ENCODE measurements around the gene NUP98. TPM values are rescaled to one million over a fixed set of nuclear protein-coding genes. Genes with fewer than 3 reads are reported as not detected.

NUP98 gene
- total and polyA plus RNA-seq, 8 donors: 12.2 to 38.0 (median 26.1) TPM

GRCh38 chr11:3810951-3811350, 13.6 kb upstream of the NUP98 start:
- H3K4me3 ChIP-seq: no peak overlapping the region
- ATAC-seq (no peak), FAIRE-seq (no peak), DNase-seq (no peak)
- intact Hi-C loops (cut with DNase I): no loop called here
- 93 to 98% methylated on average over 4 of the region's 4 CpGs for WGBS, 2 donors
- H3K27me3 ChIP-seq: no peaks in the 10 kb centered on the region
- H3K4me1 ChIP-seq: no peaks in the 10 kb centered on the region
- H3K27ac ChIP-seq: no peak overlapping the region
- H3K9me3 ChIP-seq: no peaks in the 10 kb centered on the region
- no peaks in the 10 kb centered on the region for H3K36me3 ChIP-seq
- TF ChIP-seq CTCF (IDR thresholded peaks at IDR 0.05): no peak

GRCh38 chr11:3810446-3810845, 13.1 kb upstream of the NUP98 start:
- WGBS, 2 donors: 83 to 96% methylated on average over 3 of the region's 3 CpGs
- H3K4me3 ChIP-seq: no peak overlapping the region
- DNase-seq: no peak
- H3K27me3 ChIP-seq: no peaks in the 10 kb centered on the region
- TF ChIP-seq CTCF (IDR thresholded peaks at IDR 0.05): no peak
- no peaks in the 10 kb centered on the region for H3K9me3 ChIP-seq
- no peak for ATAC-seq
- H3K27ac ChIP-seq: no peak overlapping the region
- no peak for FAIRE-seq
- no peaks in the 10 kb centered on the region for H3K36me3 ChIP-seq
- intact Hi-C loops (cut with DNase I): no loop called here
- H3K4me1 ChIP-seq: no peaks in the 10 kb centered on the region

- Histone ChIP-seq H3K36me3 (no peaks in the 10 kb centered on the region), H3K27ac (no peak overlapping the region), H3K27me3 (no peaks in the 10 kb centered on the region), H3K4me1 (no peaks in the 10 kb centered on the region), H3K4me3 (no peak overlapping the region), H3K9me3 (no peaks in the 10 kb centered on the region)
- TF ChIP-seq CTCF (IDR thresholded peaks at IDR 0.05): no peak
- FAIRE-seq (no peak), ATAC-seq (no peak), DNase-seq (no peak)
- 93 to 98% methylated on average over 1 of the region's 1 CpG for WGBS, 2 donors
- intact Hi-C loops (cut with DNase I): no loop called here
Observed at GRCh38 chr11:3809624-3809928, 12.2 kb upstream of the NUP98 start.

GRCh38 chr11:3808861-3809623, 11.7 kb upstream of the NUP98 start:
- Histone ChIP-seq H3K4me1 (no peaks in the 10 kb centered on the region), H3K4me3 (peak overlapping the region; percentile 68 to 94 (median 80)), H3K27ac (peak overlapping the region in 3 of 4 donors; percentile 45 to 81 (median 69)), H3K27me3 (no peaks in the 10 kb centered on the region), H3K9me3 (no peaks in the 10 kb centered on the region), H3K36me3 (no peaks in the 10 kb centered on the region)
- 12 to 13% methylated on average over 4 to 5 of the region's 5 CpGs for WGBS, 2 donors
- intact Hi-C loops (cut with DNase I): no loop called here
- ATAC-seq (peak; percentile 86 to 91 (median 88)), FAIRE-seq (no peak), DNase-seq (peak in 3 of 6 donors; percentile 41 to 67 (median 60))
- peak; percentile 6 to 39 (median 25) for TF ChIP-seq CTCF (IDR thresholded peaks at IDR 0.05)
